GM19372 (cell line): ENCODE data around the gene SMCHD1.
"Not testable (repeated sequence)": the region's sequence is repeated elsewhere in the genome, so short reads cannot be mapped to it uniquely, and the experiment has no call there.

Source experiments
- ATAC-seq: cut with Tn5 transposase; IDR thresholded peaks from one replicate; pipeline ENCODE4 v1.9.1; 2021; ENCODE audit warnings: mild to moderate bottlenecking, low read depth, moderate library complexity; ENCODE audit not compliant: unreplicated experiment

The SMCHD1 gene

DNA sequence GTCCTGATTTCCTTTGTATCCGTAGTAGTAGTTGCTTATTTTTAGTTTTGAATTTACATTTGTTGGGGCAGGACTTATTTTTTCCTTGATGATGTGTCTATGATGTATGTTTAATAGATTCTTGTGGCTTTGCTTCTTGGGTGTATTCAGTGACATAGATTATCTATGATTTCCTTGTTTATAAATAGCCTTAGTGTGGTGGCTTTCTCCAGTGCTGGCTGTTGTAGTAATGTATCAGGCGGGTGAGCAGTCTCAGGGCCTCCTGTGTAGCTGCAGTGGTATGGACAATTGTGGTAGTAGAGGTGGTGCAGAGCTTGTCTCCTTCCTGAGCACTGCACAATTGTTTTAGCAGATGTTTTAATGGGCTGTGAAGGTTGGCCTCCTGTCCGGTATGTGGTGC is 60.5 kb downstream of the SMCHD1 start:
- no peak for ATAC-seq

DNA sequence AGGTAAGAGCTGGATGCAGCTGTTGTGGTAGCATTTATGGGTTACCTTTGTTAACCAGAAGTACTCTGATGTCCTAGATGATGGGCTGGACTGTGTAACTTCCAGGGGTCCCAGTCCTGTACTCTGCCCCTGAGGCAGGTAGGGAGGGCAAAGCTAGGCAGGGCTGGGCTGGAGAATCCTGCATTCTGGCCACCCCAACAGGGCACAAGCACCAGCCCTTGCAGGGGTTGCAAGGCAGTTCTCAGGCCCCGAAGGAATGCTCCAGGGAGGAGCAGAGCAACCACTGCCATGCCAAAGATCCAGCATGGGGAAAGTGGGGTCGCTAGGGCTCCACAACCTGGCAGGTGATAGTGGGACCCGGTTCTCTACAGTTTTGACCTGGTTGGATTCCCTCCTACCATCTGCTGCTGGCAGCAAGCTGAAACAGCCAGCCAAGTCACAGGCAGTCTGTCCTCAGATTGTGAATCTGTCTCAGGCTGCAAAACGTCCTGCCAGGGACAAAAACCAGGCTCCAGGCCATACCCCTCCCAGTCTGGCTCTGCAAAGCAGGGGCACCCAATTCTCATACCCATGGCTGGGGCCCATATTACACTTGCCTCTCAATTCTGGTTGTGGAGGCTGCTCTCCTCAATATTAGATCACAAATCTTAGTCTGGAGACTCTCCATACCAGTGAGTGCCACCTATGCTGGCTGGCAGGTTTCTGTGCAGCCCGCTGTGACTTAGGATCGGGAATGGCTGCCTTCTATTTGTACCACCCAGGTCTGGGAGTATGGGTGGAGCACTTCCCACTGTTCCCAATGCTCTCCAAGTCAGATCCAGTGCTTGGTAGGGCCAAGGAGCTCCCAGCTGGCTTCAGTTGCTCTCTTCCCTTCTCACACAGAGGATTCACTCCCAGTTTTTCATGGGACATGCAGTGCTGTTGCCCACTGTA is 61.1 kb downstream of the SMCHD1 start:
- ATAC-seq: no peak

DNA sequence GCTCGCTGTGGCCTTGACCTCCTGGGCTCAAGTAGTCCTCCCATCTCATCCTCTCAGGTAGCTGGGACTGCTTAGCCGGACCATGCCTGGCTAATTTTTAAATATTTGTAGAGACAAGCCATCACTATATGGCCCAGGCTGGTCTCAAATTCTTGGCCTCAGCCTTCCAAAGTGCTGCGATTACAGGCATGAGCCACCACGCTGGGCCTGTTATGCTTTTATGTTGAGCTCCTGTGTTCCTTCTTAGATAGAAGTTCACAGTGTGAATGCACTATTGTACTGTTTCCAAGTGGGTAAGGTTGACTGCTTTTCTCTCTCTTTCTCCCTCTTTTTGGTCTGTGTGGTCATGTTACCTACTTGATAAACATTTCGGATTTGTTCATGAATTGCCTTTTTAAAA is 61.9 kb downstream of the SMCHD1 start:
- ATAC-seq: no peak

DNA sequence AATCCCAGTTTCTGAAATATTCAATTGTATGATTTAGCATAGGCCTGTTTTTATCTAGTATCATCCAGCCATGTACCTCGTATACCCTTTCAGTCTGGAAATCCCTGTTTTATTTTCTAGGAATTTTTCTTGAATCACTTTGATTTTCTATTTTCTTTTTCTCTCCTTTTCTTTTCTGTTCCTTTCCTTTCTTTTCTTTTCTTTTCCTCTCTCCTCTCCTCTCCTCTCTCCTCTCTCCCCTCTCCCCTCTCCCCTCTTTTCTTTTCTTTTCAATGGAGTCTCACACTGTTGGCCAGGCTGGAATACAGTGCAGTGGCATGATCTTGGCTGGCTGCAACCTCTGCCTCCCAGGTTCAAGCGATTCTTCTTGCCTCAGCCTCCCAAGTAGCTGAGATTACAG is 63.5 kb downstream of the SMCHD1 start:
- no peak for ATAC-seq

DNA sequence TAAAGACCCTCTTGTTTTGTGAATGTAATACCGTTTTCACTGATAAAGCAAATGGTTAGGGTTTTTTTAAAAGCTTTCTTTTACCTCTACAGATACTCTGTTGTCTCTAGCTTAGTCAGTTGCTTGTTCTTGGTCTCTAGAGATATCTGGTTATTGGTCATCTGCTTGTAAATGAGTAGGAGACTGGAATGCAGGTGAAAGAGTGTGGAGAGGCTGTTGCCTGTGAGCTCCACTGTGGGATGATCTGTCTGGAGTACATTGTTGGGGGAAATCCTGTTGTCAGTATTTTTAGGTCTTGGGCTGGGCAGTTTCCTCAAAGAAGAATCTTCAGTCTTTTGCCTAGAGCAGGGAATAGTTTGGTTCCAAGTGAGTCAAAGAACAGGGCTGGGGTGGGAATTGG is 67.7 kb downstream of the SMCHD1 start:
- ATAC-seq: no peak

DNA sequence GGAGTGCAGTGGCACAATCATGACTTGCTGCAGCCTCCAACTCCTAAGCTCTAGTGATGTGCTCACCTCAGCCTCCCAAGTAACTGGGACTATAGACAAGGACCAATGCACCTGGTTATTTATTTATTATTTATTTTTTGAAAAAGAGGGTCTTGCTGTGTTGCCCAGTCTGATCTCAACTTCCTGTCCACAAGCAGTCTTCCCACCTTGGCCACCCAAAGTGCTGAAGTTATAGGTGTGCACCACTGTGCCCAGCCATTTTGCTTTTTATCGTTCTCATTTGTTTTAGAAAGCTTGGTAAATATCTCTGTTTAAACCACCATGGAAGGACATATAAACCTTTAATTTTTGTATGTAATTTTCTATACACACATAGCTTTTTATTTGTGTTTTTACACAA is 74.2 kb downstream of the SMCHD1 start:
- ATAC-seq: no peak

DNA sequence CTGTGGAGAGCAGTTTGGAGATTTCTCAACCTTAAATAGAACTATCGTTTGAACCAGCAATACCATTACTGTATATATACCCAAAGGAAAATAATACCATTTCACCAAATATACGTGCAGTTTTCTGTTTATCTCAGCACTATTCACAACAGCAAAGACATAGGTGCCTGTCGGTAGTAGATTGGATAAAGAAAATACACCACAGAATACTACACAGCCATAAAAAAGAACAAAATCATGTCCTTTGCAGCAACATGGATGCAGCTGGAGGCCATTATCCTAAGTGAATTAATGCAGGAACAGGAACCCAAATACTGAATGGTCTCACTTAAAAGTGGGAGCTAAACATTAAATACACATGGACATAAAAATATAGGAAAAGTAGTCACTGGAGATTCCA is 81.3 kb downstream of the SMCHD1 start:
- no peak for ATAC-seq

DNA sequence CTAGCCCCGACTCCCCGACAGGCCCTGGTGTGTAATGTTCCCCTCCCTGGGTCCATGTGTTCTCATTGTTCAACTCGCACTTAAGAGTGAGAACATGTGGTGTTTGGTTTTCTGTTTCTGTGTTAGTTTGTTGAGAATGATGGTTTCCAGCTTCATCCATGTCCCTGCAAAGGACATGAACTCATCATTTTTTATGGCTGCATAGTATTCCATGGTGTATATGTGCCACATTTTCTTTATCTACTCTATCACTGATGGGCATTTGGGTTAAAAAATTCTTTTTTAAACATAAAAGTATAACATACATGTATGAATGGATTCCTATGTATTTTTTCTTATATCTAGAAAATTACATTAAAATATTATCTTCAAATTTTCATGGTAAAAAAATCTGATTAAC is 84.6 kb downstream of the SMCHD1 start:
- ATAC-seq: not testable (repeated sequence)

DNA sequence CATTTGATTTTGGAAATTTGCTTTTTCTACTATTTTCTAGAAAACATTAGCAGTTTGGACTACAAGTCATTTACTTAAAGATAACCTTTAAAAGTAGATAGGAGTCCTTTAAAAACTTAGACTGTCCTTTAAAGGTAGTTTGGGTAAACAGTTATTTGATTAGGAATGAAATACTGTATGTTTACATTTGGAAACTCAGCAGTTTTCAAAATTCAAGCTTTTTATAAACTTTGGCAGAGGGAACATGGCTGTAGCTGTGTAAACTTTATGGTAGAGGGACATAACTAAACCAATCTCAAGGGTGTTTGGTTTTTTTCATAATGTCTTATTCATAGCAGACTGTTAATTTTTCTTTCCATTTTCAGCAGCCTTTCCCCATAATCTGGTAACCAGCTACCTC is 90.7 kb downstream of the SMCHD1 start:
- no peak for ATAC-seq

DNA sequence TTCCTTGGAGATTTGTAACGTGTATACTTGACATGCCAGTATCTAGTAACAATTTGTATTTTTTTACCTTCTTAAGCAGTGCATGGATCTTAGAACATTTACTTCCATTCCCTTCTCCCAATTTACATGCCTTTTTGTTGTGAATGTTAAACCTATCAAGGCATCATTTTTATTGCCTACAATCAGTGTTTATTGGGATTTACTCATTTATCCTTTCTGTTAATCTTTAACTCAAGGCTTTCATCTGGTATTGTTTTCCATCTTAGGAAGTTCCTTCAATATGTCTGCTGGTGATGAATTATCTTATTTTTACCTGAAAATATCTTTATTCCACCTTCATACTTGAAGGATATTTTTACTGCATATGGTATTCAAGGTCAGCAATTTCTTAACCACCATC is 102.8 kb downstream of the SMCHD1 start:
- no peak for ATAC-seq

DNA sequence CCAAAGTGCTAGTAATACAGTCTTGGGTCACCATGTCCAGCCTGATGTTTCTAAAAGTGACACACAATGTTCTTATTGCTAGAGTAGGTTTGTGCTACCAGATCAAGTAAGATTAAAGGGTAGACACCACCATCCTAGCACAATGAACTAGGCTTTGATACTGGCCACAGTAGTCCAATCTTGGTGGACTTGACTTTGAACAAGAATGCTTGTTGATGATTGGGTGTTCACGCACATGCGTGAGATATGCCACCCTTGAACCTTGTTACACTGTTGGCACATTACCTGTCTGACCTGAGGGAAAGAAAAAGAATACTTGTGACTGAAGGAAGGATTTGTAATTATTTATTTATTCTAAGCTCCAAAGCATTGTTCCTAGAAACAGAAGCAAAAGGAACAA is 119.1 kb downstream of the SMCHD1 start:
- ATAC-seq: no peak

DNA sequence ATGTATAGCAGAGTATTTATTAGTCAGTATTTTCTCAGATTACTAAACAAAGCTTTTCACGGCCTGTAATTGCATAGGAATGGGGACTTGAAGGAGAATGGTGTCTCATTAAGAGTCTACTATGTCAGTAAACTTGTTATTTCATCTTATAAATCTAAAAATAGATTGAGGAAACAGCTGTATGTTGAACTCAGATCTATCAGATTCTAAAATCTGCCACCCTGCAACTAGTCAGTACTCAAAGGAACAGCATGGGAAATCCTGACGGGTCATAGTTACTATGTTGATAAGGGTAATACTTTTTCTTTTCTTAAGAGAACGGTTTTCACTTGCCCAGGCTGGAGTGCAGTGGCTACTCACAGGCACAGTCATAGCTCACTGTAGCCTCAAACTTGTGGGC is 121.1 kb downstream of the SMCHD1 start:
- no peak for ATAC-seq

DNA sequence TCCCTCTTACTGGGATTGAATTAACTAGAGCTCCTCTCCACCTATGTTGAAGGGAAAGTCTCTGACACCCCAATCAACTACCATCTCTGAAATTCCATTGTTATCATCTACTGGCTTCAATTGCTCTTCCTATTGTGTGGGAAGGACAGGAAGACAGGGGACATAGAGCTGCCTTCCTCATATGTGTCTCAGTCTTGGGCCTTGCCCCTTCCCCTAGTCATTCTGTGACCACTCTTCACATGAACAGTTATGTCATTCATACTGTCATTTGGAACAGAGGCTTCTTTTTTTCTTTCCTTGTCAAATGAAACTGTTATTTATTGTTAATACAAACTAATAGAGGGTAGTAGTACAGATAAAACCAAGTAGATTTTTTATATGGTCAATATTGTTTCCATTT is 121.7 kb downstream of the SMCHD1 start:
- ATAC-seq: no peak

DNA sequence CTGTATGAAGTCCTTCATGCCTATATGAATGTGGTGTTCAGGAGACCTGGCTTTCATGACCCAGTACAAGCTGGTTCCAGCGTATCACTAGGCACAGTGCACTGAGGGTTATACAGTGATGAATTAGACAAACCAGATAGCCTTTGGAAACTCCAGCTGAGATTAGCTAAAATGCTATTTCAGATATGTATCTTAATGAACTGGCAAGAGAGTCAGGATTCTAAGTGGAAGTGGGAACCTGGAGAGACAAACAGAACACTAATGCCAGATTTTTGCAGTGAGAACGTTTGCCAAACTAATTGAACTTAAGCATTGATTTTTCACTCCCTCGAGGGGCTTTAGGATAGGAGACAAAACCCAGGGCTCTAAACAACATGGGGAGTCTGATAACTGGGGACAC is 125.2 kb downstream of the SMCHD1 start:
- no peak for ATAC-seq

DNA sequence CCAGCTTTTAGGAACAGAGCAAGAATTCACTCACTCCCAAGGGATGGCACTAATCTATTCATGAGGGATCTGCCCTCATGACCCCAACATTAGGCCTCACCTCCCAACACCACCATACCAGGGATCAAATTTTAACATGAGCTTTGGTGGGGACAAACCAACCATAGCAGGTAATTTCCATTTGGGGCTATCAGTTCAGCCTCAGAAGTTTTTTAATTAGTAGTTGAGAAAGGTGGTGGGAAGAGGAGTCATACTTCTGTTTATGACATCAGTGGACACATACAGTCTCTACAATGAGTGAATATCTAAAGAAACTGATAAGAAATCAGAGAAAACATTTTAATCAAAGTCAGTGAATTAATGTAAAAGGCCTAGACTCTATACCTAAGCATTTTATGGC is 131.7 kb downstream of the SMCHD1 start:
- ATAC-seq: no peak

DNA sequence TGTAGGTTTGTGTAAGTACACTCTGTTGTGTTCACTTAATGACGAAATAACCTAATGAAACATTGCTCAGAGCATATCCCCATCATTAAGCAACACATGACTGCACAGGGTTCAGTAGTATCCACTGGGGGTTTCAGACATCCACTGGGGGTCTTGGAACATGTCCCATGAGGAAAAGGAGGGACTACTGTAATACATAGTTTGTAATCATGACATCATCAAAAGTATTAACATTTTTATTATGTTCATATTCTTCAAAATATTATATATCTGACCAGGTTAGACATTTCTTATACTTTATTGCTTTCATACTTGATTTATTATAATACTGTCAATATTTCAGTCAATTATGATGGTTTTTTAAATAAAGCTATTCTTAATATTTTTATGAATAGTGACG is 136.9 kb downstream of the SMCHD1 start:
- ATAC-seq: no peak

DNA sequence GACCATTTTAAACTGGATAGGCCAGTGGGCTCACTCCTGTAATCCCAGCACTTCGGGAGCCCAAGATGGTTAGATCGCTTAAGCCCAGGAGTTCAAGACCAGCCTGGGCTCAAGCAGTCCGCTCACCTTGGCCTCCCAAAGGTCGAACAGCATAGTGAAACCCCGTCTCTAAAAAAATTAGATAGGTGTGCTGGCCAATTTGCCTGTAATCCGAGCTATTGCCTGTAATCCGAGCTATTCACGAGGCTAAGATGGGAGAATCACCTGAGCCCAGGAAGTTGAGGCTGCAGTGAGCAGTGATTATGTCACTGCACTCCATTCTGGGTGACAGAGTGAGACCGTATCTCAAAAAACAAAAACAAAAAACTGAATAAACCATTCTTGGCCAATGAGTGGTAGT is 138.6 kb downstream of the SMCHD1 start:
- no peak for ATAC-seq

DNA sequence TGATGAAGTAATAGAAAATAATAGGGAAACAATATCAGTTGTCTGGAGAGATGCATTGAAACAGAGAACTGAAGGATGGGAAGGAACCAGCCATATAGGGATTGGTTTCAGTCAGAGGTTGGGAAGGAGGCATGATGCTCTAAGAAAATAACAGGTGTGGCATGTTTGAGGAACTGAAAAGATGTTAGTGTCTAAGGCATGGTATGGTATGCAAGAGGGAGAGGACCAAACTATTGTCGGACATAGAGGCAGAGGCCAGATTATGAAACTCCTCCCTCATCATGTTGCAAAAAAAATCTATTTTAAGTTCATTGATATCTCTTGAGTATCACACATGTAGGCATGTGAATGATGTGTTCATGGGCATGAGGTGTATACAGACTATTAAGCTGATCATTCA is 142.4 kb downstream of the SMCHD1 start:
- no peak for ATAC-seq

DNA sequence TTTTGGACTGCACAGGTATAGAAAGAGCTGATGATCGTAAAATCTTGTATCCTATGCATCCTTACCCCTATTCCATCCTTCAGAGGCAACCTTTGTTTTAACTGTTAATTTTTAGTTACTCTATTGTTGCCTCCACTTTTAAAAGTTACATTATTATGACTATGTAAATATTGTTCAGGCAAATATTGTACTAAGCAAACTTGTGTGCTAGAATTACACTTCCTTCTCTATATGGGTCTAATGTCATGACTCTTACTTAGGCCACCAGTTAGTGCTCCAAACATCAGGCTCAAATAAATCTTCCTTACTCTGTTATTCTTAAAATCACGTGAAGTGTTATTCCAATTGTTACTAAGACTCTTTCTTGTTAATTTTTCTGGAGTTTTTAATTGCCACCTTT is 143.8 kb downstream of the SMCHD1 start:
- ATAC-seq: no peak

DNA sequence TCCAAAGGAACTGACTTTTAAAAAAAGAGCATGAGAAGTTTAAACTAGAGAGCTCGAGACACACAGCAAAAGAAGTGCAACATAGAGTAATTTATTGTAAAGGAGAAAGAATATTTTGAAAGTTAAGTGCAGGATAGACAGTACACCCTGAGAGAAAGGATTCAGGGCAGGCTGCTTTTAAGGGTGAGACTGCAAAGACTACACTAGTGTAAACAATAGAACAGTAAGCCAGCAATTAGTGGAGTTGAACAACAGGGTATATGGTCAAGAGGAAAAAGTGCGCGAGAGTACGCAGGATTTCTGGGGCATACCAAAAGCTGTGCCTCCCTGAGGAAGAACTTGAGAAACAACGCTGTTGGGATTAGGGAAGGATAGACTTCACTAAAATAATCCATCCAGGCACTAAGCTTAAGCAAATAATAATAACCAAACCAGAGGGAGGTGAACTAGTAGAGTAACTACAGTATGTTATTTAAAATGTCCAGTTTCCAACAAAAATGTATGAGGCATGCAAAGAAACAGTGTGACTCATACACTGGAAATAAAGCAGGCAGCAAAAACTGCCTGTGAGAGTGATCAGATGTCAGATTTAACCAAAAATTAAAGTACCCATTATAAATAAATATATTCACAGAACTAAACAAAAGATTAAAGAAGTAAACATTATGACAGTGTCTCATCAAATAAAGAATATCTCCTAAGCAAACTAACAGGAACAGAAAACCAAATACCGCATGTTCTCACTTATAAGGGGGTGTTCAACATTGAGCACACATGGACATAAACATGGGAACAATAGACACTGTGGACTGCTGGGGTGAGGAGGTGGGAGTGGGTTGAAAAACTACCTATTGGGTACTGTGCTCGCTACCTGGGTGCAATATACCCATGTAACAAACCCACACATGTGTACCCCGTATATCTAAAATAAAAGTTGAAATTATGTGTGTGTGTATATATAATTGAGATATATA is 150.7 kb downstream of the SMCHD1 start:
- ATAC-seq: no peak

DNA sequence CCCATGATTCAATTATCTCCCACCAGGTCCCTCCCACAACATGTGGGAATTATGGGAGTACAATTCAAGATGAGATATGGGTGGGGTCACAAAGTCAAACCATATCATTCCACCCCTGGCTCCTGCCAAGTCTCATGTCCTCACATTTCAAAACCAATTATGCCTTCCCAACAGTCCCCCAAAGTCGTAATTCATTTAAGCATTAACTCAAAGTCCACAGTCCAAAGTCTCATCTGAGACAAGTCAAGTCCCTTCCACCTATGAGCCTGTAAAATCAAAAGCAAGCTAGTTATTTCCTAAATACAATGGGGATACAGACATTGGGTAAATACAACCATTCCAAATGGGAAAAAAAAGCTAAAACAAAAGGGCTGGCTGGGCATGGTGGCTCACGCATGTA is 153.1 kb downstream of the SMCHD1 start:
- not testable (repeated sequence) for ATAC-seq
